Nephron progenitor cell (in vitro differentiated cells): ENCODE results near the gene CUBN.

Experiments
- DNase-seq: peaks from one replicate; pipeline ENCODE4 v3.0.0; 2021
- H3K27ac Mint-ChIP-seq: 2 replicates; pipeline ENCODE4 v1.8.0; 2021; ENCODE audit warnings: mild to moderate bottlenecking, moderate library complexity, mixed read lengths
- H3K27me3 Mint-ChIP-seq: 2 replicates; pipeline ENCODE4 v1.8.0; 2021; ENCODE audit warnings: mild to moderate bottlenecking, low read depth, mixed read lengths; ENCODE audit not compliant: poor library complexity
- H3K36me3 Mint-ChIP-seq: 2 replicates; pipeline ENCODE4 v1.8.0; 2021; ENCODE audit warnings: low read depth, mixed read lengths
- H3K4me1 Mint-ChIP-seq: 2 replicates; pipeline ENCODE4 v1.8.0; 2021; ENCODE audit warnings: mixed read lengths
- H3K4me3 Mint-ChIP-seq: 2 replicates; pipeline ENCODE4 v1.8.0; 2021; ENCODE audit warnings: mild to moderate bottlenecking, moderate library complexity, mixed read lengths
- H3K9me3 Mint-ChIP-seq: 2 replicates; pipeline ENCODE4 v1.8.0; 2021; ENCODE audit warnings: mild to moderate bottlenecking, moderate library complexity, mixed read lengths
- CTCF ChIP-seq: fragments of 200-600 bp; sonication (generic); IDR thresholded peaks from 2 replicates; pipeline ENCODE4 v1.5.0; 2021; ENCODE audit warnings: antibody characterized with exemption

CUBN gene

GRCh38 chr10:16809074-16809718 is 320.4 kb downstream of the CUBN start:
- Mint-ChIP-seq H3K4me1 (peaks cover 6% of the 10 kb centered on the region), H3K9me3 (peaks cover 4% of the 10 kb centered on the region), H3K27me3 (no peaks in the 10 kb centered on the region), H3K36me3 (peaks cover 18% of the 10 kb centered on the region), H3K27ac (no peak overlapping the region), H3K4me3 (no peak overlapping the region)
- peak; percentile 46 for DNase-seq
- peak; percentile 48 for TF ChIP-seq CTCF

- Mint-ChIP-seq H3K36me3 (peaks cover 42% of the 10 kb centered on the region), H3K27me3 (no peaks in the 10 kb centered on the region), H3K4me1 (no peaks in the 10 kb centered on the region), H3K9me3 (peaks cover 24% of the 10 kb centered on the region), H3K27ac (no peak overlapping the region), H3K4me3 (no peak overlapping the region)
- no peak for DNase-seq
- no peak for TF ChIP-seq CTCF
Measured at GRCh38 chr10:16804123-16804522, 325.5 kb downstream of the CUBN start.

GRCh38 chr10:16803464-16803863 is 326.1 kb downstream of the CUBN start:
- Mint-ChIP-seq H3K27ac (no peak overlapping the region), H3K36me3 (peaks cover 48% of the 10 kb centered on the region), H3K4me1 (no peaks in the 10 kb centered on the region), H3K4me3 (no peak overlapping the region), H3K27me3 (no peaks in the 10 kb centered on the region), H3K9me3 (peaks cover 29% of the 10 kb centered on the region)
- no peak for TF ChIP-seq CTCF
- no peak for DNase-seq

GRCh38 chr10:16799621-16800020 is 330.0 kb downstream of the CUBN start:
- H3K4me1 Mint-ChIP-seq: no peaks in the 10 kb centered on the region
- no peak overlapping the region for H3K4me3 Mint-ChIP-seq
- peaks cover 33% of the 10 kb centered on the region for H3K9me3 Mint-ChIP-seq
- DNase-seq: no peak
- H3K36me3 Mint-ChIP-seq: peaks cover 63% of the 10 kb centered on the region
- no peak for TF ChIP-seq CTCF
- no peak overlapping the region for H3K27ac Mint-ChIP-seq
- H3K27me3 Mint-ChIP-seq: no peaks in the 10 kb centered on the region

GRCh38 chr10:16798571-16798970 is 331.0 kb downstream of the CUBN start:
- Mint-ChIP-seq H3K27ac (no peak overlapping the region), H3K27me3 (no peaks in the 10 kb centered on the region), H3K4me3 (no peak overlapping the region), H3K9me3 (peaks cover 39% of the 10 kb centered on the region), H3K36me3 (peaks cover 69% of the 10 kb centered on the region), H3K4me1 (no peaks in the 10 kb centered on the region)
- no peak for DNase-seq
- no peak for TF ChIP-seq CTCF

- H3K9me3 Mint-ChIP-seq: peaks cover 46% of the 10 kb centered on the region
- no peaks in the 10 kb centered on the region for H3K27me3 Mint-ChIP-seq
- no peak for TF ChIP-seq CTCF
- no peak overlapping the region for H3K4me3 Mint-ChIP-seq
- no peak overlapping the region for H3K27ac Mint-ChIP-seq
- DNase-seq: no peak
- peaks cover 72% of the 10 kb centered on the region for H3K36me3 Mint-ChIP-seq
- H3K4me1 Mint-ChIP-seq: peaks cover 4% of the 10 kb centered on the region
Measured at GRCh38 chr10:16795410-16796073, 334.1 kb downstream of the CUBN start.
